IMR-90 (cell line): Measurements from ENCODE around the gene ATG3. TPM values are rescaled to one million over a fixed set of nuclear protein-coding genes. Genes with fewer than 3 reads are reported as not detected.

ENCODE experiments used
- polyA plus RNA-seq, 3 experiments: library from polyadenylated mRNA; depleted of rRNA; stranded (reverse); fragments of >200 nt; gene quantifications; 2 replicates each; pipeline ENCODE4 v1.2.3, GENCODE V29; 2012; ENCODE audit warnings: low replicate concordance in 1 of 3
- total RNA-seq: library from RNA; depleted of rRNA; stranded (reverse); fragments of >200 nt; gene quantifications from 2 replicates; pipeline ENCODE4 v1.2.3, GENCODE V29; 2012; rRNA removed

Gene ATG3
- total and polyA plus RNA-seq, 2 of the 4 experiments (the other 2 are of a cell fraction) = 30.8 to 31.7 TPM

Other genes starting within 250 kb of the ATG3 start
- 0.83 and 1.1 TPM in 2 replicates for gene CD200, start 228.8 kb downstream of the ATG3 start, total RNA-seq
- 1.6 and 1.7 TPM in 2 replicates for gene CD200, start 228.8 kb downstream of the ATG3 start, polyA plus RNA-seq (2012; rRNA removed)
- not detected in 2 replicates for gene BTLA, start 62.5 kb downstream of the ATG3 start, total RNA-seq
- gene BTLA, start 62.5 kb downstream of the ATG3 start, polyA plus RNA-seq (2012; rRNA removed) = not detected in 2 replicates
- 25.6 and 30.0 TPM in 2 replicates for gene SLC35A5, start 83 bp upstream of the ATG3 start, total RNA-seq
- gene SLC35A5, start 83 bp upstream of the ATG3 start, polyA plus RNA-seq (2012; rRNA removed) = 18.5 and 19.5 TPM in 2 replicates
- gene CCDC80, start 79.2 kb upstream of the ATG3 start, total RNA-seq = 387 and 406 TPM in 2 replicates
- gene CCDC80, start 79.2 kb upstream of the ATG3 start, polyA plus RNA-seq (2012; rRNA removed) = 356 and 418 TPM in 2 replicates